ENCODE measurements around the gene WFDC10A. TPM values are rescaled to one million over a fixed set of nuclear protein-coding genes. Genes with fewer than 3 reads are reported as not detected.
"Not testable (repeated sequence)": the region's sequence is repeated elsewhere in the genome, so short reads cannot be mapped to it uniquely, and the experiment has no call there.

Gene WFDC10A
- polyA plus RNA-seq, 1 donor: not detected

- no peak for DNase-seq (ENCODE audit: low read depth)
Observed at GRCh38 chr20:45647441-45648050, 18.0 kb downstream of the WFDC10A start.

- no peak for DNase-seq (ENCODE audit: low read depth)
Observed at GRCh38 chr20:45649312-45649863, 19.8 kb downstream of the WFDC10A start.

- not testable (repeated sequence) for DNase-seq (ENCODE audit: low read depth)
Observed at GRCh38 chr20:45651726-45652125, 22.2 kb downstream of the WFDC10A start.

- DNase-seq (ENCODE audit: low read depth): not testable (repeated sequence)
Observed at GRCh38 chr20:45657038-45657437, 27.5 kb downstream of the WFDC10A start.

GRCh38 chr20:45670139-45670538 is 40.6 kb downstream of the WFDC10A start, which contains the start of gene WFDC11:
Gene WFDC11, minus strand, starts transcription at chr20:45670239. Its CDS starts 19,639 bp downstream, at chr20:45650600.
- DNase-seq (ENCODE audit: low read depth): no peak

- DNase-seq (ENCODE audit: low read depth): no peak
Observed at GRCh38 chr20:45672765-45673164, 43.2 kb downstream of the WFDC10A start.

- DNase-seq (ENCODE audit: low read depth): no peak
Observed at GRCh38 chr20:45679650-45680049, 50.1 kb downstream of the WFDC10A start.

Other genes starting within 250 kb of the WFDC10A start
- gene DBNDD2, start 221.4 kb upstream of the WFDC10A start, polyA plus RNA-seq (ENCODE audit: insufficient read length): 30.5 TPM
- gene PIGT, start 213.6 kb upstream of the WFDC10A start, polyA plus RNA-seq (ENCODE audit: insufficient read length): 70.1 TPM
- gene WFDC2, start 160.0 kb upstream of the WFDC10A start, polyA plus RNA-seq (ENCODE audit: insufficient read length): 0.25 TPM
- not detected for gene SPINT3, start 114.1 kb upstream of the WFDC10A start, polyA plus RNA-seq (ENCODE audit: insufficient read length)
- not detected for gene WFDC6, start 90.3 kb upstream of the WFDC10A start, polyA plus RNA-seq (ENCODE audit: insufficient read length)
- not detected for gene EPPIN, start 82.3 kb upstream of the WFDC10A start, polyA plus RNA-seq (ENCODE audit: insufficient read length)
- not detected for gene WFDC8, start 50.5 kb upstream of the WFDC10A start, polyA plus RNA-seq (ENCODE audit: insufficient read length)
- not detected for gene WFDC9, start 1.5 kb downstream of the WFDC10A start, polyA plus RNA-seq (ENCODE audit: insufficient read length)
- gene WFDC11, start 40.5 kb downstream of the WFDC10A start, polyA plus RNA-seq (ENCODE audit: insufficient read length): not detected
- not detected for gene WFDC13, start 72.3 kb downstream of the WFDC10A start, polyA plus RNA-seq (ENCODE audit: insufficient read length)
- not detected for gene WFDC10B, start 75.3 kb downstream of the WFDC10A start, polyA plus RNA-seq (ENCODE audit: insufficient read length)
- gene SPINT4, start 92.6 kb downstream of the WFDC10A start, polyA plus RNA-seq (ENCODE audit: insufficient read length): not detected
- 1.4 TPM for gene WFDC3, start 162.1 kb downstream of the WFDC10A start, polyA plus RNA-seq (ENCODE audit: insufficient read length)
- 58.8 TPM for gene DNTTIP1, start 162.2 kb downstream of the WFDC10A start, polyA plus RNA-seq (ENCODE audit: insufficient read length)
- 27.1 TPM for gene UBE2C, start 182.9 kb downstream of the WFDC10A start, polyA plus RNA-seq (ENCODE audit: insufficient read length)
- gene TNNC2, start 197.6 kb downstream of the WFDC10A start, polyA plus RNA-seq (ENCODE audit: insufficient read length): 8,101 TPM
- 24.3 TPM for gene SNX21, start 204.1 kb downstream of the WFDC10A start, polyA plus RNA-seq (ENCODE audit: insufficient read length)
- gene ACOT8, start 227.7 kb downstream of the WFDC10A start, polyA plus RNA-seq (ENCODE audit: insufficient read length): 23.4 TPM
- gene ZSWIM3, start 227.9 kb downstream of the WFDC10A start, polyA plus RNA-seq (ENCODE audit: insufficient read length): 3.4 TPM

All from forelimb muscle (tissue), 1 donor.